NCI-H1694 treated with DMSO at 0.1 percent for 48 hours (cell line): ENCODE data around the gene TMPRSS15.

ENCODE experiments used
- DNase-seq: peaks from one replicate; lab custom pipeline; 2025; lab: John Stamatoyannopoulos, UW

Gene TMPRSS15

DNA sequence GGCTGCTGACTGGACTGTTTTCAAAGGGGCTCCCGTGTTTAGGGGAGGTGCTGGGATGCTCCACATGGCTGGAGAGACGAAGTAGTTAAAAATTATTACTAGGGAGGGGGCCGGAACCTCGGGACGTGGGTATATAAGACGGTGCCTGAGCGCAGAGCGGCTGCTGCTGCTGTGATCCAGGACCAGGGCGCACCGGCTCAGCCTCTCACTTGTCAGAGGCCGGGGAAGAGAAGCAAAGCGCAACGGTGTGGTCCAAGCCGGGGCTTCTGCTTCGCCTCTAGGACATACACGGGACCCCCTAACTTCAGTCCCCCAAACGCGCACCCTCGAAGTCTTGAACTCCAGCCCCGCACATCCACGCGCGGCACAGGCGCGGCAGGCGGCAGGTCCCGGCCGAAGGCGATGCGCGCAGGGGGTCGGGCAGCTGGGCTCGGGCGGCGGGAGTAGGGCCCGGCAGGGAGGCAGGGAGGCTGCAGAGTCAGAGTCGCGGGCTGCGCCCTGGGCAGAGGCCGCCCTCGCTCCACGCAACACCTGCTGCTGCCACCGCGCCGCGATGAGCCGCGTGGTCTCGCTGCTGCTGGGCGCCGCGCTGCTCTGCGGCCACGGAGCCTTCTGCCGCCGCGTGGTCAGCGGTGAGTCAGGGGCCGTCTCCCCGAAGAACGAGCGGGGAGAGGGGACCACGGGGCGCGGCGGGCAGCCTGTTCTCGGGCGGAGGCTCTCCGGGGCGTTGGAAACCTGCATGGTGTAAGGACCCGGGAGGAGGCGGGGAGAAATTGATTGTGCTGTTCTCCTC is 158.7 kb downstream of the TMPRSS15 start, which contains the start of gene CHODL:
CHODL (plus strand) TSS at position 163 of the 793 bp plus-strand sequence; CDS start at position 554, 391 bp downstream.
- DNase-seq: no peak

DNA sequence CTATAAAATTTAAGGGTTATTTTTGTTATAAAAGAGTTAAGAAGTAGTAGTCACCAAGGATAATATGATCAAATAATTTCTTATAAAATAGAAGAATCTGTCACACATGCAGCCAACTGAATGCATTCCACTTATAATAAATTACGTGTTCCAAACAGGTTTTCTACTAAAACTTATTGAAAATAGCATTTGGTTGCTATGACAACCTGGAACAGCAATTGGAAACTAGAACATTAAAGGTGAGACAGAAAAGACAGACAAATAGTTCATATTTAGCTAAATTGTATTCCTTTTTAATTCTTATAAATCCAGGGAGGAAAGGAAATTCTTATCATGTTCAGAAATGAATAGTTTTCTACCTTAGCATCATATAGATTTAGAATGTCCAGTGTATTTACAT is 168.0 kb downstream of the TMPRSS15 start:
- no peak for DNase-seq

DNA sequence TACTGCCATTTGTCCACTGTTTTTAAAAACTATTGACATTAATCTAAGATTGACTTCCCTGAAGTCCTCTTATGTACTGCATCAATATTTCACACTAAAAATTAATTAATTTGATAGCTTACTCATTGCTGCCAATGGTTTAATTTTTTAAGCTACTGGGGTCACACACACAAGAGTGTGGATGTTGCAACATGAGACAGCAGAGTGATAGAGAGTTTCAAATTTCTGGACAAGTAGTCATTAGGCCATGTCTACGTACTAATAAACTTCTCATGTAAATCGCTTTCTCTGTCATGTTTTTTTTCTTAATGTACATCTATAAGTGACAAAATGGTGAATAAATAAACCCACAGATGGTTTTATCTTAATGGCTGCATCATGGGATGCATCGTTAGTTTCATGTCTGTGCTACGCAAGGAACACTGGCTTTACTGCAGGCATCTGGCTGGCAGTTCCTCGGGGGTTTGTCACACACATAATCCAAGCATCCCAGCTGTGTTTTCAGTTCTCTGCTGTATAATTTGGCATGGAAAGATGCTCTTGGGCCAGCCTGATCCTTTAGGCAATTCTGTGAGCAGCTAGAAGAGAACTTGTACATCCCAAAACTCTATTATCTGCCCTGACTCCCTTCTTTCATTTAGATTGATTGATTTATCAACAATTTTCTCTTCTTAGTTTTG is 175.4 kb downstream of the TMPRSS15 start:
- peak; percentile 96 for DNase-seq

DNA sequence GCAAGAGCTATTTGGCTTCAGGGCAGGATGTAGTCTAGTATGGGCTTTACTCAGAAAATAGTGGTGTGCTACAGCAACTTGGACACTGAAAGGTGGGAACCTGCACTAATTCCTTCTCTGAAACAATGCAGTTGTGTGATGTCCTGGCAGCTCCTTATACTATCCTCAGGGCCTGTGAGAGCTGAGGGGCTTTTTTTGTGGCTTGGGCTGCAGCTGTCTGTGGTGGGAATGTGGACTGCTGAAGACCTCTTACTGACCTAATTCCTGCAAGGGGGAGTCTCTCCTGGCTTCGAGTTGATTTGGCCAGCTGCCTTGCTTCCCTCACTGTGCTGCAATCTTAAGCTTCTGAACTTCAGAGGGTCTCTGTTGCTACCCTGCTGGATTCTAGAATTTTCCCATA is 181.2 kb downstream of the TMPRSS15 start:
- no peak for DNase-seq

DNA sequence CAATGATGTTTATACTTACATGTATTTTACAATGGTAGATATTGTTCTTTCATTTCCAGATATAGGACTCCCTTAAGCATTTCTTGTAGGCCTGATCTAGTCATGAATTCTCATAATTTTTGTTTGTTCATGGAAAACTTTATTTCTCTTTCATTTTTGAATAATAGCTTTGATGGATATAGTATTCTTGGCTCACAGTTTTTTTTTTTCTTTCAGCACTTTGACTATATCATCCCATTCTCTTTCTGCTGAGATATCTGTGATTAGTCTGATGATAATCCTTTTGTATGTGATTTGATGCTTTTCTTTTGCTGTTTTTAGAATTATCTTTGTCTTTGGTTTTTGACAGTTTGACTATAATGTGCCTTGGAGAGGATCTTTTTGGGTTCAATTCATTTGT is 183.1 kb downstream of the TMPRSS15 start:
- no peak for DNase-seq
